NT2/D1 (cell line): ENCODE measurements around the gene LEFTY1.

Experiments
- SUZ12 ChIP-seq: IDR thresholded peaks from 2 replicates; pipeline ENCODE4 v1.6.1; 2011; ENCODE audit not compliant: insufficient read length, insufficient read depth; ENCODE audit errors: extremely low read depth
- YY1 ChIP-seq: IDR thresholded peaks from 2 replicates; pipeline ENCODE4 v1.6.1; 2011; ENCODE audit not compliant: insufficient read length, insufficient read depth
- ZNF274 ChIP-seq: IDR thresholded peaks from 2 replicates; pipeline ENCODE4 v1.6.1; 2011; ENCODE audit warnings: mild to moderate bottlenecking, low read depth, low read length

DNA sequence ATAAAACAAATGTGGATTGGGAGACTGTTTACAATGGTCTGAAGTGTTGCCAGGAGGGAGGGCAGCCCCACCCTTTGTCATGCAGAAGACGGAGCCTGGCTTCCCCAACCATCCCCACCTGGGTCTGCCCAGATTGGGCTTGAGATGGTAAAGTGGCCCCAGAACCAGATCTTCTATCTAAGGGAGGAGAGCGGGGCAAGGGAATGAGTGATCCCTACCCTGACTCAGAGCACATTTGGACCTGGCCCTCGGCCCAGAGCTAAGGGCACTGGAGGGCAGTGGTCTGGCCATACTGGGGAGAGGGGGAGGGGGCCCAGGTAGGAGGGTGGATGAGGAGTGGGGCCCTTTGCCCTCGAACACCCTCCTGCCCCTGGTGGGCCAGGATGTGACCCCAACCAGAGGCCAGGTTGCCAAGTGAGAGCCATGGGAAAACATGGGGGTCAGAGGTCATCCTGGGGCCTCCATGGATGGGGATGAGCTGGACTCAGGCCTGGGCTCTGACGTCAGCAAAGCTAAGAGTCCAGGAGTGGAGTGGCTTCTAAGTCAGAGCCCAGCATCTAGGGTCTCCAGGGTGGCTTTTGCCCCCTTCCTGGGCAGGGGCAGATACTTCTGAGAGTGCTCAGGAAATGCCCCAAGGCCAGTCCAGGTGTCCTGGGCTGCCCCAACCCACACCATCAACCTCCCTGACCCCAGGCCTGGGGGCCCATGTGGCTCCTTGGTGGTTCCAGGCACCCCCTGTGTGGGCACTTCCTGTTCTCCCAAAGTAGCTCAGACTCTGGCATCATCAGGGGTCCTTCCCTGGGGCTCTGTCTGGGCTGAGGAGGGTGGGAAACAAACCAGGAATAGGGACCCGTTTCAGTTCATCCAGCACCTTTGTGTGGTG is 1.6 kb upstream of the LEFTY1 start:
- TF ChIP-seq YY1: no peak
- TF ChIP-seq ZNF274: no peak
- no peak for TF ChIP-seq SUZ12
